ENCODE measurements around the gene CTSD. TPM values are rescaled to one million over a fixed set of nuclear protein-coding genes. Genes with fewer than 3 reads are reported as not detected.

Gene CTSD
- total RNA-seq, 1 donor from 2014 or later = 425 TPM

DNA sequence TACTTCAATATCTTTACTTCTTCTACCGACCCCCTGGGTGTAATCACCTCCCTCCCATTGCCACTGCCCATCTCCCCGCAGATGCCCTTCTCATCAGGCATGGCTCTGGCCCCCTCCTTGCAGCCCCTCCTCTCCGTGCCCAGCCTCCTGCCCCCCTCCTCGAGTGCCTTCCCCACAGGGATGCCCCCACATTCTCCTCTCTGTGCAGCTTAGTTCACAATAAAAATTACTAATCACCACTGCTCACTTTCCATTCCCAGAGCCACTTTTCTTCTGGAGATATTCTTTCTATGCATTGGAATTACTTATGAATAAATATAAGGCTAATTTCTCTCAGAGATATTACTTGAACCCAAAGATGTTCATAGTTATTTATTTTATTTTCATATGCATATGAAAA lies 35.4 kb downstream of the CTSD start:
- Histone ChIP-seq H3K4me3 (ENCODE audit: low read depth, low read length) (no peak overlapping the region), H3K27me3 (ENCODE audit: control insufficient read depth, insufficient read depth, low read length) (peaks cover 17% of the 10 kb centered on the region), H3K36me3 (ENCODE audit: control insufficient read depth, insufficient read depth, low read length) (no peaks in the 10 kb centered on the region)
- no peak for DNase-seq (ENCODE audit: low read depth)
- TF ChIP-seq, protein P1, sequence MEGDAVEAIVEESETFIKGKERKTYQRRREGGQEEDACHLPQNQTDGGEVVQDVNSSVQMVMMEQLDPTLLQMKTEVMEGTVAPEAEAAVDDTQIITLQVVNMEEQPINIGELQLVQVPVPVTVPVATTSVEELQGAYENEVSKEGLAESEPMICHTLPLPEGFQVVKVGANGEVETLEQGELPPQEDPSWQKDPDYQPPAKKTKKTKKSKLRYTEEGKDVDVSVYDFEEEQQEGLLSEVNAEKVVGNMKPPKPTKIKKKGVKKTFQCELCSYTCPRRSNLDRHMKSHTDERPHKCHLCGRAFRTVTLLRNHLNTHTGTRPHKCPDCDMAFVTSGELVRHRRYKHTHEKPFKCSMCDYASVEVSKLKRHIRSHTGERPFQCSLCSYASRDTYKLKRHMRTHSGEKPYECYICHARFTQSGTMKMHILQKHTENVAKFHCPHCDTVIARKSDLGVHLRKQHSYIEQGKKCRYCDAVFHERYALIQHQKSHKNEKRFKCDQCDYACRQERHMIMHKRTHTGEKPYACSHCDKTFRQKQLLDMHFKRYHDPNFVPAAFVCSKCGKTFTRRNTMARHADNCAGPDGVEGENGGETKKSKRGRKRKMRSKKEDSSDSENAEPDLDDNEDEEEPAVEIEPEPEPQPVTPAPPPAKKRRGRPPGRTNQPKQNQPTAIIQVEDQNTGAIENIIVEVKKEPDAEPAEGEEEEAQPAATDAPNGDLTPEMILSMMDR (IDR thresholded peaks at IDR 0.05; ENCODE audit: insufficient read depth, low read length, poor library complexity, severe bottlenecking) = no peak

DNA sequence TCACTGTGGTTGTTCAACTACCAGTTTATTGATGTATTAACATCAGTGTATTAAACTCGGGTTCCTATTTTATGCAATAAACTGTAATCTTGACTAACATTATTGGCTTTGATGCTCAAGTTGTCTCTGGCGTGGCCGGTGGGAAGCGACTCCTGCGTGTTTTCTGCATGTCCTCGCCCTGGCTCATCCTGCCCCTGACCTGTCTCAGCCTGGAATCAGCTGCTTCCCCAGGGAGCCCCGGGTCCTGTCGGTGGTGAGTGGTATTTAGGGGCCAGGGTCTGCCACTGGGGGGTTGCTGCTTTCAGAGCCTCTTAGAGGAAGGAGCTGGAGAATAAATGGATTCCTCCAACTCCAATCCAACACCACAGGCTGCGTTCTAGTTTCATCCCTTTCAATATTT lies 35.9 kb downstream of the CTSD start:
- H3K36me3 ChIP-seq (ENCODE audit: control insufficient read depth, insufficient read depth, low read length) = no peaks in the 10 kb centered on the region
- H3K27me3 ChIP-seq (ENCODE audit: control insufficient read depth, insufficient read depth, low read length) = peaks cover 12% of the 10 kb centered on the region
- TF ChIP-seq, protein P1 (IDR thresholded peaks at IDR 0.05; ENCODE audit: insufficient read depth, low read length, poor library complexity, severe bottlenecking) = no peak
- no peak for DNase-seq (ENCODE audit: low read depth)
- no peak overlapping the region for H3K4me3 ChIP-seq (ENCODE audit: low read depth, low read length)

GRCh38 chr11:1727096-1727690 lies 36.5 kb downstream of the CTSD start:
- no peak for DNase-seq (ENCODE audit: low read depth)
- Histone ChIP-seq H3K36me3 (ENCODE audit: control insufficient read depth, insufficient read depth, low read length) (no peaks in the 10 kb centered on the region), H3K27me3 (ENCODE audit: control insufficient read depth, insufficient read depth, low read length) (peaks cover 6% of the 10 kb centered on the region), H3K4me3 (ENCODE audit: low read depth, low read length) (no peak overlapping the region)
- TF ChIP-seq, protein P1 (IDR thresholded peaks at IDR 0.05; ENCODE audit: insufficient read depth, low read length, poor library complexity, severe bottlenecking) = no peak

DNA sequence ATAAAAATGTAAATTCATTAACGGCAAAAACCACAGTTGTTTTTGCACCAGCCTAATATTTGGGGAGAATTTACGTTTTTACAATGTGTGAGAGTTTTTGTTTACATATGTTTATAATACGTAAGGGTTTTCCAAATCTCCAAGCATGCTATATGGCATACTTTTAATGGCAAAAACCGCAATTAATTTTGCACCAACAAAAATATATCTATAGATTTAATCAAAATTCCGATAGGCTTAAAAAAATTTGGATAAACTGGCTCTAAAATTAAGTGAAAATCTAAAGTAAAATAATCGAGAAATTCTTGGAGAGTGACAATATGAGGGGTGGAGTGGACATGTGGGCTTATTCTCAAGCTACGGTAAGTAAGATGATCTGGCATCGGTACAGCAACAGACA lies 43.9 kb downstream of the CTSD start:
- no peak overlapping the region for H3K4me3 ChIP-seq (ENCODE audit: low read depth, low read length)
- no peak for DNase-seq (ENCODE audit: low read depth)
- peaks cover 3% of the 10 kb centered on the region for H3K27me3 ChIP-seq (ENCODE audit: control insufficient read depth, insufficient read depth, low read length)
- no peaks in the 10 kb centered on the region for H3K36me3 ChIP-seq (ENCODE audit: control insufficient read depth, insufficient read depth, low read length)
- TF ChIP-seq, protein P1 (IDR thresholded peaks at IDR 0.05; ENCODE audit: insufficient read depth, low read length, poor library complexity, severe bottlenecking) = no peak

GRCh38 chr11:1718326-1718725 lies 45.4 kb downstream of the CTSD start:
- Histone ChIP-seq H3K27me3 (ENCODE audit: control insufficient read depth, insufficient read depth, low read length) (peaks cover 3% of the 10 kb centered on the region), H3K36me3 (ENCODE audit: control insufficient read depth, insufficient read depth, low read length) (no peaks in the 10 kb centered on the region), H3K4me3 (ENCODE audit: low read depth, low read length) (no peak overlapping the region)
- TF ChIP-seq, protein P1 (IDR thresholded peaks at IDR 0.05; ENCODE audit: insufficient read depth, low read length, poor library complexity, severe bottlenecking) = no peak
- DNase-seq (ENCODE audit: low read depth) = no peak

DNA sequence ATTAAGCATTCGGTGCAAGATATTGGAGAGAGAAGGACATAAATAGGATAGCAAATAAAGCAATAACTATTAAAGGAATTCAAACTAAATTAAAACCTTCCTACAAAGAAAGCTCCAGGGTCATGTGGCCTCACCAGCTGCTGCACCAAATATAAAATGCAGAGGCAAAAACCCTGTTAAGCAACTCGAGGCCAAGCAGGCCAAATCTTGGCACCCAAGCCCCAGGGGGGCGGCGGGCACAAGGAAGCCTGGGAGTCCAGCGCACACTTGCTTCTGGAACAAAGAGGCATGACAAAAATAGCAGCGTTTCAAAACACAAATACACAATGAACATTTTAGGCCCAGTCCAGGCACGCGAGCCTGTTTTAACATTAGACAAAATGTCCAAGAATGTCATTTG lies 46.0 kb downstream of the CTSD start:
- TF ChIP-seq, protein P1 (IDR thresholded peaks at IDR 0.05; ENCODE audit: insufficient read depth, low read length, poor library complexity, severe bottlenecking) = no peak
- H3K36me3 ChIP-seq (ENCODE audit: control insufficient read depth, insufficient read depth, low read length) = no peaks in the 10 kb centered on the region
- no peak for DNase-seq (ENCODE audit: low read depth)

More for the DNA sequence above, 46.0 kb downstream of the CTSD start:
- no peak overlapping the region for H3K4me3 ChIP-seq (ENCODE audit: low read depth, low read length)
- peaks cover 3% of the 10 kb centered on the region for H3K27me3 ChIP-seq (ENCODE audit: control insufficient read depth, insufficient read depth, low read length)
